GM19452 (cell line): ENCODE measurements around the gene ZNF3.

Source experiments
- ATAC-seq: cut with Tn5 transposase; IDR thresholded peaks from one replicate; pipeline ENCODE4 v1.9.1; 2021; ENCODE audit not compliant: unreplicated experiment

The ZNF3 gene

DNA sequence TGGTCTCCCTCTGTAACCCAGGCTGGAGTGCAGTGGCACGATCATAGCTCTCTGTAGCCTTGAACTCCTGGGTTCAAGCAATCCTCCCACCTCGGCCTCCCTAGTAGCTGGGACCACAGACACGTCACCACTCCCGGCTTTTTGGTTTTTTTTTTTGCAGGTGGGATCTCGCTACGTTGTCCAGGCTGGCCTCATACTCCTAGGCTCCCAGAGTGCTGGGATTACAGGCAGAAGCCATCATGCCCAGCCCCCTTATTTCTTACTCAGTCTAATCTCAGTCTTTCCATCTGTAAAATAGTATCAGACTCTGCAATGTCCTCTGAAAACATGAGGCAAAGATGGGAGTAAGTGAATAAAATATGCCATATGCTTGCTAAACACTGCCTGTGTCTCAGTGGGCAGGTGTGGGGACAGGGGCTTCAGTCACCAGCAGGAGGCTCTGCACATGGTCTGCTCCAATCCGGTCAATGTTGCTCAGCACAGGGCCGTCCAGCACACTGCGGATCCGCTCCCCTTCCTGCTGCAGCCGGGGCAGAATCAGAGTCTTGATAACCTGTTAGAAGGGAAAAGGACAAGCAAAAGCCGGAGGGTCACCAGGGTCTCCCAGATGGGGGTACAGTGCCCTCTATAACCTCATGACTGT is 28.1 kb upstream of the ZNF3 start:
- ATAC-seq = no peak

DNA sequence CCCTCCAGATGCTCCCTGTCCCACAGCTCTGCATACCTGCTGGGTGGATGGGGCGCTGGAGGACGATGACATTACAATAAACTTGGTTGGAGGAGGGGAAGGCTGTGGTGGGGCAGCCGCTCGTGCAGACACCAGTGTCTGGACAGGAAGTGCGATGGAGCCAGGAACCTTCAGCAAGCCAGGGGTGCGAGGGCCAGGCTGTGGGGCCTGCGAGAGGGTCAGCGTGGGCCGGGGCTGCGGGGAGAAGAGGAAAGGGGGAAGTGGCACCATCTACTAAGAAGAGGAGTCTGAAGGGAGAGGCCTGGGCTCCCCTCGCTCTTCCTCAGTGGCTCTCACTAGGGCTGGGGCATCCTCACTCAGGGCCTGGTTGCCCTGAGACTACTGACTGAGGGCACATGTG is 26.4 kb upstream of the ZNF3 start:
- ATAC-seq = no peak

DNA sequence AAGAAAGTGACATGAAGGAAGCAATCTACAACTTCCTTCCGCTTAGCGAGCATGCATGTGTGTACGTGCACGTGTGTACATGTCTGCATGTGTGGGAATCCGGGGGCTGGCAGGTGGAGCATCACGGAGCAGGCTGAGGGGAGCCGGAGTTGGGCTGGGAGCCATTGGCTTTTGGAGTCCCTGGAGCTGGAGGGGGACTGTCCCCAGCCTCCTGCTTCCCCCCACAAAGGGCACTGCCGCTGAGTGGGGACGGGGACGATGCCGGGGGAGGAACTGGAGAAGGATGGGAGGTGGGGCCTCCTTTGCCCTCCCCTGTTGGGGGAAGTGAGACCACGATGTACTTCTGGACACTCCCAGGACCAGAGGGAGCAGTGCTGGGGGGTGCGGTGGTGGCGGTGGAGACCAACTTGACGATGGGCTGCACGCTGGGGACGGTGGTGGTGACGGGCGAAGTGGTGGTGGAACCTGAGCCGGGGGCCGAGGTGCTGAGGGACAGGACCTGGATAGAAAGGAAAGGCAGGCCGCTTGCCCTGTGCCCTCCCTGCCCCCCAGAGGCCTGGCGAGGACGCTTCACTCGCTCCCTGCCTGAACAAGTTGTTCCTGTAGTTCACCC is 25.7 kb upstream of the ZNF3 start:
- no peak for ATAC-seq

DNA sequence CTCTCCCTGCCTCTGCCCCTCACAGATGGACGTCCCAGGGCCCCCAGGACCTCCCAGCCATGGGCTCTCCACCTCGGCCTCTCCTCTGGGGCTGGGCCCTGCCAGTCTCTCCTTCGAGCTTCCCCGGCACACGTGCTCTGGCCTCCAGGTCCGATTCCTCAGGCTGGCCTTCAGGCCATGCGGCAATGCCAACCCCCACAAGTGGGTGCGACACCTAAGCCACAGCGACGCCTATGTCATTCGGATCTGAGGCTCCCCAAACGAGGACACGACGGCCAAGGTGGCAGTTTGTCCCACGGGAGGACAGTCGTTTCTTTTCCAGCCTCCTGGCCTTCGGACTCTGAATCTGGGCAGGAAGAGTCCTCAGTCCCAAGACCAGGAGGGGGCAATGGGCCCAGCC is 25.1 kb upstream of the ZNF3 start:
- ATAC-seq = no peak

DNA sequence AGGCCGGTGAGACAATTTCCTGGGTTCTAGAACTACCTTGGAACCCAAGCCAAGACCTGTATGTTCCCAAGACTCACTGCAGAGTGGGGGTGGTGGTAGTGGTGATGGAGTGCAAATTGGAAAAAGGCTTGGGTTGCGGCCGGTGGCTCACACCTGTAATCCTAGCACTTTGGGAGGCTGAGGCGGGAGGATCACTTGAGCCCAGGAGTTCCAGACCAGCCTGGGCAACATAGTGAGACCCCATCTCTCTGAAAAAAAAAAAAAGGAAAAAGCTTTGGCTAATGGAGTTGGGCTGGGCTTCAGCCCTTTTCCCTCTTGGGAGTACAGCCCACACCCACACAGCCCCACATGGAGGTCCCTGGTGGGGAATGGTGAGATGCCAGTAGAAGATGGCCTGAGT is 24.0 kb upstream of the ZNF3 start:
- no peak for ATAC-seq

DNA sequence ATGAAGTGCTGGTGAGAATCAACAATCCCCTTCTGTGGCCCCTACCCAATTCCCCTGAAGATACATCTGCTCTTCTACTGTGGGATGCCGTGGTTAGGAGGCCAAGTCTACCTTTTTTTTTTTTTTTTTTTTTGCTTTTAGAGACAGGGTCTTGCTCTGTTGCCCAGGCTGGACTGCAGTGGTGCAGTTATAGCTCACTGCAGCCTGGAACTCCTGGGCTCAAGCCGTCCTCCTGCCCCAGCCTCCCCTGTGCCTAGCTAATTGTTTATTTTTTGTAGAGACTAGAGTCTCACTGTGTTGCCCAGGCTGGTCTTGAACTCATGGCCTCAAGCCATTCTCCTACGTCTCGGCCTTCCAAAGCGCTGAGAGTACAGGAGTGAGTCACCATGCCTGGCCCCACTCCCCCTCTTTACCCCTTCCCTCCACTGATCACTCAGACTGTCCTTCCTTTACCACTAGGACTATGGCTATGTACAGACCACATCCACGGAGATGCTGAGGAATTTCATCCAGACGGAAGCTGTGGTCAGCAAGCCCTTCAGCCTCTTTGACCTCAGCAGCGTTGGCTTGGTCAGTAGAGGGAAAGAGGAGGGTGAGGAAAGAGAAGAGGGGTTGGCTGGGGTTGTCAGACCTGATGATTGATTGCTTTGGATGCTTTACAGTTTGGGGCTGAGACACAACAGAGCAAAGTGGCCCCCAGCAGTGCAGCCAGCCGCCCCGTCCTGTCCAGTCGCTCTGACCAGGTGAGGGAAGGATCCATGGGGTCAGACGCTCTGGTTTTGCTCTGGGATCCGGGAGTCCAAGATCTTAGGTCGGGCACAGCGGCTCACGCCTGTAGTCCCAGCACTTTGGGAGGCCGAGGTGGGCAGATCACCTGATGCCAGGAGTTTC is 21.7 kb upstream of the ZNF3 start:
- ATAC-seq = no peak

DNA sequence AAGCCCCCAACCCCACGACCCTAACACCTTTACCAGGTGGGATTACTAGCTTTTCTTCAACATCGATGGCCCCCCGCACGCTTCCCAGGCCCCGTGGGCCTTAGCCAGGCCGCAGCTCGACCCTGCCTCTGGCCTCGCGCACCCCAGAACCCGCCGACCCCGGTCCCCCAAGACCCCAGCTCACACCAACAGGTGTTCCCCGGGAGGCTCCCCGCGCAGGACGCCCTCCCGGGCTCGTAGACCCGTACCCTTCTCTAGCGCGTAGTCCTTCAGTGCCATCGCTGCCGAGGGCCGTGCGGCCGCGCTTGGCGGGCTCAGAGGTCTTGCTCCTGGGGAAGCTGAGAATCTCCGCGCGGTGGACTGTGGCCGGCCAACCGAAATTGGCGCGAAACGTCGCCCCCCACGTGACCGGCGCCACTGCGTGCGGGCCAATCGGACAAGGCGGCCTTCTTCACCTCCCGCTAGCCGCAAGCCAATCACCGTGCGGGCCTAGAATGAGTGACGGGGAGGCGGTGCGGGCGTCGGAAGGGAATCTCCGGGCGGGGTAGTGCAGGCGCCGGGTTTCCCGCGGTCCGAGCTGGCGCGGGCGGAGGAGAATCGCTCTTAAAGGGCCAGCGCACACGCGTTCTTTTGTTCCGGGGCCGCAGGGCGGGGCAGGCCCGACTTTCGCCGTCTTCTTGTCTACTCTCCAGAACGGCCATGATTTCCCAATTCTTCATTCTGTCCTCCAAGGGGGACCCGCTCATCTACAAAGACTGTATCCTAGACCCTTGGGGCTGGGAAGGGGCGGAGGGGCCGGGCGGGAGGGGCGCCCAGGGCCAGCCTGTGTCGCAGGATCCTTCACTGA is 19.7 kb upstream of the ZNF3 start, which contains the start of the genes AP4M1 and MCM7:
Gene AP4M1 (plus strand): TSS at position 628 of the 847 bp plus-strand sequence. CDS start 72 bp downstream, at position 700.
Gene MCM7 (minus strand): TSS at position 382 of the 847 bp plus-strand sequence. CDS start 103 bp downstream, at position 279.
- ATAC-seq = peak; percentile 72

DNA sequence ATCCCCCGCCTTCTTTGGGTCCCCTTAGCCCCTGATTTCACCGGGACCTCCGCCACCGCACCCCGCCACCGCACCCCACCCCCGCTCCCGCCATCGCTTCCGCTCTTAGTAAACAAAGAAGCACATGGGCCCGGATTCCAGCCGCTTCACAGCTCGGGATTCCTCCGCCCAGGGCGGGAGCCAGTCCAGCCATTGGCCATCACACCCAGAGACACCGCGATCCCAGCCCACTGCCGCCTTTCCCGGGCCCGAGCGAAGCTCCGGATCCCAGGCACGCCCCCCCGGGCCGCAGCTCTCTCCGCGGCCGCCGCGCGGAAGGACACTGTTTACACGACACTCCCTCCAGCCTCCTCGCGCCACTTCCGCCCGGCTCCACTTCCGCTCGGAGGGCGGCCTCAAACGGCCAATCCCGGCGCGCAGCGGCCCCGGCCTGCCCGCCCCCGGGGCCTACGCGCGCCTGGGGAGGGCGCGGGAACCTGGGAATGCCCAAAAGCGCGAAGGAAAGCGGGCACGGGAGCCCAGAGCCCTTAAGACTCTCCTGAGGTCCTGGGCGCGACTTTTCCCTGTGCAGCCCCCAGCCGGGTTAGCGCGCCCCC is 19.0 kb upstream of the ZNF3 start:
- peak; percentile 64 for ATAC-seq

DNA sequence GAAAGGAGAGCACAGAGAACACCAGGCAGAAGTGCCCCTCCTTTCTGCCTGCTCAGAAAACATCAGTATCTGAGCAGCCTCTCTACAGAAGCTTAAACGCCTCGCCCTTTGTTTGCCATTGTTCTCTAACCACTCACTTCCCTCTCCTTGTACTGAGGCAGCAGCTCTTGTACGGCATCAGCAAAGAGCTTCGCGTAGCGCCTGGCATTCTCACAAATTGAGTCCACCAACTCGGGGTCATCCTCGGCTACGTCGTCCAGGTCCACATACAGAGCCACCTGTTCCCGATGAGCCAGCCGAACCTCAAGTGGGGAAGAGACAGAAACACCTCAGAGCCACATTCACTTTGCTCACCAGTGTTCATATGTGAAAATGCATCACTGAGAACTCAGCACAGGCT is 17.9 kb upstream of the ZNF3 start:
- no peak for ATAC-seq

DNA sequence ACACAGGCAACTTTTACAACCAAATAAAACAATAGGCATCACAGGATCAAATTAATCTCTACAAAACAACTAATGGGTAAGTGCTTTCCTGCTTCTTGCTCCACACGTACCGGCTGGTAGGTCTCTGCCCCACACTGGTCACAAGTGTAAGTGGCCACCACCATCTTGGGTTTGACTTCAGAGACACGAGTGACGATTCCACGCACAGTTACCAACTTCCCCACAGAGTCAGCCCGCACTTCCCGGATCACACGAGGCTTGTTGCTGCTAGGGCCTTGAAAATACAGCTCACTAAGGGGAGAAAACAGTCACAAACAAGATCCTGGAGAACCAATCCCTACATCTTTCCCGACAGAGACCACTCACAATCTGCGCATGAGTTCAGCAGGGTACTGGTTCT is 17.4 kb upstream of the ZNF3 start:
- ATAC-seq = no peak

DNA sequence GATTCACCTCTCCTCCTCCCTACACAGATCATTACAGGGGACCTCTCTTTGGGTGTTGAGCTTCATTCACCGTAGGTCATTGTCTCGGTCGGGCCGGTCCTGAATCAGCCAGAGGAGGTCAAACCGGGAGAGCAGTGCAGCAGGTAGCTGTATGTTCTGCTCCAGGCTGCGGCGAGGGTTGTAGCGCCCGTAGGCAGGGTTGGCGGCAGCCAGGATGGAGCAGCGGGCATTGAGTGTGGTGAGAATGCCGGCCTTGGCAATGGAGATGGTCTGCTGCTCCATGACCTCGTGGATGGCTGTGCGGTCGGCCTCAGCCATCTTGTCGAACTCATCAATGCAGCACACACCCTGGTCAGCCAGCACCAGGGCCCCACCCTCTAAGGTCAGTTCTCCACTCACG is 14.2 kb upstream of the ZNF3 start:
- ATAC-seq = no peak

DNA sequence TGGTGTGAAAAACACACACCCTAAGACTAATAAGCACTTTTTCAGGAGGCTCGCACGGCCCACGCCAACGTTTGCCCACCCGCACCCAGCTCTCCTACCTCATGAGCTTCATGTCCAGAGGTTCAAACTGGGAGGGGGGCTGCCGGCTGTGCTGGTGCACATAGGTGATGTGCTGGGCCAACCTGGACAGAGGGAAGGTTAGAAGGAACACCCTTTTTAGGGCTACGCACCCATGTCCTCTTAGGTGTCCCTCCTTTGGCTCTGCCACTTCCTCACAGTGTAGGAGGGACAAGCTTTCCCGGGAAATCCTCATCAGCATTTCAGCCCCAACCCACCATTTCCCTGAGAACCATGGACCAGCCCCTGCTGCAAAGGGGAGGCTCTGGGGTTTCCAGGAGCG is 13.8 kb upstream of the ZNF3 start:
- ATAC-seq = no peak

DNA sequence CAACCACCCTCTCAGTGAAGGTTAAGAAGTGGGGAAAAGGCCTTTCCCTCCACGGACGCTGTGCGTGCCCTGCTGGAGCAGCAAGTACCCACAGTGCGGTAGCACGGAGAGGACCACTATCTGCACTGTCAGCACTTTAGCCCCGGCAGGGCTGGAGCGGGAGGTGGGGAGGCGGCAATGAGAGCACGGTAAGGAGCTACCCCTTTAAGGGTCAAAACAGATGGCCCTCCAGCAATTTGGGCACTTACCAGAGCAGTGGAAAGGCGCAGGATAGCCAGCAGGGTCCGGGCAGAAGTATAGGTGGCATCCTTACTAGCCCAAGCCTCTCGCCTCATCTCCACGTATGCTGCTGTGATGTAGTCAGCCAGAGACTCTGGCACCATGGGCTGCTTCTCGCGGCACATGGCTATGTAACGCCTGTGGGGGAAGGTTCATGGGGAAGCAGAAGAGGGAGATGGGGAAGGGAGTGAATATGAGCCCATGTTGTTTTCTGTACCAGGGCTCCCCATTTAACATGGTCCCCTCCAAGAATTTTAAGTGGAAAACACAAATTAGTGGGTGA is 12.5 kb upstream of the ZNF3 start:
- ATAC-seq = no peak

DNA sequence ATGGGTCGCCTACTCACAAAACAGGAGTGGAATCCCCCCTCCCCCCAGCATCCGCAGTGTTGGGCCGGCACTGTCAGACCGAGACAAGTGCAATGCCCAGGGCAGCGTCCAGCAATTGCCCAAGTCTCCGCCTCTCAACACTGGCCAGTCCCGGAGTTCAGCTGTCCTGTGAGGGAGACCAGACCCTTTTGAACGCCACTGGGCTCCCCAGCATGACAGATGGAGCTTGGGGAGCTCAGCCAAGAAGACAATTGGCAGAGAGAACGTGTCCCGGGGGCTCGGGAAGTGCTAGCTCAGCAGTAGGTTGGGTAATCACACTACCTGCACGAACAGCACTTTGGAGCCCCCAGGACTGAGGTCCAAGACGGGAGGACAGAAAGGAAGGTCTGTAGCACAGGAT is 12.0 kb upstream of the ZNF3 start:
- no peak for ATAC-seq

DNA sequence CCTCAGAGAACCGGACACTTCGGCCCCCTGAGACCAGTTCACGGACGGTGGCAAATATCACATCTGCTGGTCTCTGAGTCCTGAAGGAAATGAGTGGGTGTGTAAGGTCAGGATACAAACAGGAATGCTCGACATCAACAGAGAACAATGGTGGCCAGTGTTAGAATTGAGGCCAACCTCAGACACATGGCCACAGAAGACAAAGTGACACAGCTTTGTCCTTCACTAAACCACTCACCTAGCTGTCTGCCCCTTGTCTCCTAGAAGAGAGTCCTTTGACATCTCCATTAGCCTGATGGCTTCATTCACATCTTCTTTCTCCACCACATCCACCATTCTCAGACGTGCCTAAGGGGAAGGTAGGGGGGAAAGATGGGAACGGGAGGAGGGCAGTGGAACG is 11.5 kb upstream of the ZNF3 start:
- no peak for ATAC-seq

DNA sequence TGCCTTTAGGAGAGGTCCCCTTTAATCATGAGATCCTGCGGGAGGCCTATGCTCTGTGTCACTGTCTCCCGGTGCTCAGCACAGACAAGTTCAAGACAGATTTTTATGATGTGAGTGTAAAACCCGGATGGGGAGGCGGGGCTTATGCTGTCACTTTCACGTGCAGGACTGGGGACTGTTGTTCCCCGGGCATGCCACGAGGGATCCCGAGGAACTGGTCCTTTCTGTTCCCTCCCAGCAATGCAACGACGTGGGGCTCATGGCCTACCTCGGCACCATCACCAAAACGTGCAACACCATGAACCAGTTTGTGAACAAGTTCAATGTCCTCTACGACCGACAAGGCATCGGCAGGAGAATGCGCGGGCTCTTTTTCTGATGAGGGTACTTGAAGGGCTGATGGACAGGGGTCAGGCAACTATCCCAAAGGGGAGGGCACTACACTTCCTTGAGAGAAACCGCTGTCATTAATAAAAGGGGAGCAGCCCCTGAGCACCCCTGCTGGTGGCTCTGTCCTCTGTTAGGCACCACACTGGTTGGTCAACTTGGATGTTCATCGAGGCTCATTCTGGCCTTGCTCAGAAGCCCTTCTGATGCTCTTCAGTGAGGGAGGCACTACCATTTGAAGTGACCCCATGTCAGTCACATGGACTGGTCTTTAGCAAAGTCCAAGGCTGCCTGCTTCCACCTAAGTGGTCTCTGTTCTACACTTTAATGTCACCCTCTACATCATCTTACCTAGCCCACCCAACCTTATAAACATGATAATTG is 10.1 kb upstream of the ZNF3 start:
- ATAC-seq = no peak

DNA sequence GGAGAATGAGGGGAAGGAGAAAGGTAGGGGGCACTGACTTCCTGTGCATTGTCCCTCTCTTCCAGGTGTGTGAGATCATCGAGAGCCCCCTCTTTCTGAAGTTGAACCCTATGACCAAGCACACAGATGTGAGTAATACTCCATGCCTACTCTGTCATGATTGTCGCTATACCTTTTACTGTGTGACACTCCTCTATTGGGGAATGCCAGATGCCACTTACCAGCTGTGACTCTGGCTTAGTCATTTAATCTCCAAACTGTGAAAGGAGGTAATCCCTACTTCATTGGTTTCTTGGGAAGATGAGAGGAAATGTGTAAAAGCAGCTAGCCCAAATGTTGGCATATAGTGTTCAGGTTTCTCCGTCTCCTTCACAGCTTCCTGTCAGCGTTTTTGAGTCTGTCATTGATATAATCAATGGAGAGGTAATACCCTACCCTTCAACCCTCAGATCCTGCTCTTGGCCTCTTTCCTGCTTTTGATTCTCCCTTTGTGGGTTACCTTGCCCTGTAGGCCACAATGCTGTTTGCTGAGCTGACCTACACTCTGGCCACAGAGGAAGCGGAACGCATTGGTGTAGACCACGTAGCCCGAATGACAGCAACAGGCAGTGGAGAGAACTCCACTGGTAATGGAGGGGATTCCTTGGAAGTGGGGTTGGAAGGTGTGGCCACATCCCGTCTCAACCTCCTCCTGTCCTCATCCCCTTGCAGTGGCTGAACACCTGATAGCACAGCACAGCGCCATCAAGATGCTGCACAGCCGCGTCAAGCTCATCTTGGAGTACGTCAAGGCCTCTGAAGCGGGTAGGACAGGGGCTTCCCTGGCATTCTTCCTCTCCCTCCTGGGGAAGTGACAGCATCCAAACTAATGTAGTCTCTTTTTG is 9.2 kb upstream of the ZNF3 start:
- no peak for ATAC-seq

DNA sequence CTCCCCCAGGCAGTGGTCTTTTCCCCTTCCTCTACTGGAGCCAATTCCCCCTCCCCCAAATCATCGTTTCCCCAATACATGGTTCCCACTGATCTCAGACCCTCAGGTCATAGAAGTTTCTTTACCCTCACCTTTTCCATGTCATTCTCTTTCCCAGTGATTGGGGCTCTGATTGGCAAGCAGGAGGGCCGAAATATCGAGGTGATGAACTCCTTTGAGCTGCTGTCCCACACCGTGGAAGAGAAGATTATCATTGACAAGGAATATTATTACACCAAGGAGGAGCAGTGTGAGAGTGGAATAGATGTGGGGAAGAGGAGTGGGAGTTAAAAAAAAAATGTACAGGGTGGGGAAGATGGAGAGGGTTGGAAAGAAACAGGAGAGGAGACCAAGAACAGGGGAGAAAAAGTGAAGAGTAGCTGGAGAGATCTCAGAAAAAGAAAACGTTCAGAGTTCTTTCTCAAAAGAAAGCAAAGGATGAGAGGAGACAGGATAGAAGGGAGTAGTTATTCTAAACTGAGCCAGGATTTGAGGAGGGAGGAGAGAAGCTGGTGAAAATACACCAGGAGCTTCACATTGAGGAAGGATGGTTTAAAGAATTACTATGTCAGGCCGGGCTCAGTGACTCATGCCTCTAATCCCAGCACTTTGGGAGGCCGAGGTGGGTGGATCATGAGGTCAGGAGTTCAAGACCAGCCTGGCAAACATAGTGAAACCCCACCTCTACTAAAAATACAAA is 8.1 kb upstream of the ZNF3 start:
- no peak for ATAC-seq
